GM19372 (cell line): ENCODE measurements around the gene ZNF646.

Experiments
- ATAC-seq: cut with Tn5 transposase; IDR thresholded peaks from one replicate; pipeline ENCODE4 v1.9.1; 2021; ENCODE audit warnings: mild to moderate bottlenecking, low read depth, moderate library complexity; ENCODE audit not compliant: unreplicated experiment

Gene ZNF646, protein sequence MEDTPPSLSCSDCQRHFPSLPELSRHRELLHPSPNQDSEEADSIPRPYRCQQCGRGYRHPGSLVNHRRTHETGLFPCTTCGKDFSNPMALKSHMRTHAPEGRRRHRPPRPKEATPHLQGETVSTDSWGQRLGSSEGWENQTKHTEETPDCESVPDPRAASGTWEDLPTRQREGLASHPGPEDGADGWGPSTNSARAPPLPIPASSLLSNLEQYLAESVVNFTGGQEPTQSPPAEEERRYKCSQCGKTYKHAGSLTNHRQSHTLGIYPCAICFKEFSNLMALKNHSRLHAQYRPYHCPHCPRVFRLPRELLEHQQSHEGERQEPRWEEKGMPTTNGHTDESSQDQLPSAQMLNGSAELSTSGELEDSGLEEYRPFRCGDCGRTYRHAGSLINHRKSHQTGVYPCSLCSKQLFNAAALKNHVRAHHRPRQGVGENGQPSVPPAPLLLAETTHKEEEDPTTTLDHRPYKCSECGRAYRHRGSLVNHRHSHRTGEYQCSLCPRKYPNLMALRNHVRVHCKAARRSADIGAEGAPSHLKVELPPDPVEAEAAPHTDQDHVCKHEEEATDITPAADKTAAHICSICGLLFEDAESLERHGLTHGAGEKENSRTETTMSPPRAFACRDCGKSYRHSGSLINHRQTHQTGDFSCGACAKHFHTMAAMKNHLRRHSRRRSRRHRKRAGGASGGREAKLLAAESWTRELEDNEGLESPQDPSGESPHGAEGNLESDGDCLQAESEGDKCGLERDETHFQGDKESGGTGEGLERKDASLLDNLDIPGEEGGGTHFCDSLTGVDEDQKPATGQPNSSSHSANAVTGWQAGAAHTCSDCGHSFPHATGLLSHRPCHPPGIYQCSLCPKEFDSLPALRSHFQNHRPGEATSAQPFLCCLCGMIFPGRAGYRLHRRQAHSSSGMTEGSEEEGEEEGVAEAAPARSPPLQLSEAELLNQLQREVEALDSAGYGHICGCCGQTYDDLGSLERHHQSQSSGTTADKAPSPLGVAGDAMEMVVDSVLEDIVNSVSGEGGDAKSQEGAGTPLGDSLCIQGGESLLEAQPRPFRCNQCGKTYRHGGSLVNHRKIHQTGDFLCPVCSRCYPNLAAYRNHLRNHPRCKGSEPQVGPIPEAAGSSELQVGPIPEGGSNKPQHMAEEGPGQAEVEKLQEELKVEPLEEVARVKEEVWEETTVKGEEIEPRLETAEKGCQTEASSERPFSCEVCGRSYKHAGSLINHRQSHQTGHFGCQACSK (N-terminal part only)

DNA sequence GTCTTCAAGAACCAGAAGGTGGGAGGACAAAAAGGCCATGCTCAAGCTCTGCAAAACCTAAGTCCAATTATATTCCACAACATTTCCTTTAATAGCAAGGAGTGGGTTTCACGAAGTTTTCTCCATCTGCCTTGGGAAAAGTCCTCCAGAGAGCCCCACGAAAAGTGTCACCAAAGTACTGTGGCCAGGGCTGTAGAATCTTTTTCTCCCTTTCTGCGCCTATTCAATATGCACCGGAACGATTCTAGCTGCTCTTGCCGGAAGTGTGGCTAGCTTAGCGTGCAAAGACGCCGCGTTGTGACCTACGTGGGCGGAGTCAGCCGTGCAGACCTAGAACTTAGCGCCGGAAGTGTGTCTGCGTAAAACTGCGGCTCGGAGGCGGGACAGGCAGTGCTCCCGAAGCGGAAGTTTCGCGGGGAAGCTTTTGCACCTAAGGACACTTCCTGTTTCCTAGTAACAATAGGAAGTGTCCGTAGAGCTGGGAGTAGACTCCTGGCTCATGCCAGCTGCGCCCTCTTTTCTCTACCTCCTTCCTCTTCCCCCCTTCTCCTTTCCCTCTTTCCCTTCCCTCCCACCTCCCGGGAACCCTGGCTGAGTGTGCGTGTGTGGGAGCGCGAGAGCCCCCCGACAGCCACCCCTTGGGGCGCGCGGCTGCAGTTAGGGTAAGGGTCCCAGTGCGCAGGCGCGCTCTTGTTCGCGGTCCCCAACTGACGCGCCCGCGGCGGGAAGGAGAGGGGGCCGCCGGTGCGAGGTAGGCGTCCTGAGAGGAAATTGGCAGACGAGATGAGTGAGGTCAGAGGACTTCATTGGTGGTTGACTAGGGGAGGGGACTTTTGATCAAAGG lies at the start of gene ZNF646, which contains the start of gene ZNF668:
Gene ZNF646 (plus strand): TSS at position 453 of the 844 bp plus-strand sequence. CDS start 1,903 bp downstream, outside the sequence.
Gene ZNF668 (minus strand): TSS at position 271 of the 844 bp plus-strand sequence. CDS start 9,781 bp downstream, outside the sequence.
- peak; percentile 69 for ATAC-seq

DNA sequence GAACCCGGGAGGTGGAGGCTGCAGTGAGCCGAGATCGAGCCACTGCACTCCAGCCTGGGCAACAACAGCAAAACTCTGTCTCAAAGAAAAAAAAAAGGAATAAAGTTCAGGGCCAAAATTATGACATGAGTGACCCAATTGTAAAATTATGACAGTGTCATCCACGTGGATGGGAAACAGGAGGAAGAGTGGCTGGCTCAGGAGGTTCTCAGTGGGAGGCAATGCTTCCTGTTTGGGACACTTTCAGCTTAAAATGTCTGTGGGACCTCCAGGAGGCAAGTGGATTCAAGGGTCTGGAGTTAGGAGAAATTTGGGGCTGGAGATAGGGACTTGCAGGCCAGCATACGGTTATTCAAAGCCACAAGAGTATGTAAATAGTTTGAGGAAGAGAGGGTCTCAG lies 48.9 kb upstream of the ZNF646 start:
- no peak for ATAC-seq

DNA sequence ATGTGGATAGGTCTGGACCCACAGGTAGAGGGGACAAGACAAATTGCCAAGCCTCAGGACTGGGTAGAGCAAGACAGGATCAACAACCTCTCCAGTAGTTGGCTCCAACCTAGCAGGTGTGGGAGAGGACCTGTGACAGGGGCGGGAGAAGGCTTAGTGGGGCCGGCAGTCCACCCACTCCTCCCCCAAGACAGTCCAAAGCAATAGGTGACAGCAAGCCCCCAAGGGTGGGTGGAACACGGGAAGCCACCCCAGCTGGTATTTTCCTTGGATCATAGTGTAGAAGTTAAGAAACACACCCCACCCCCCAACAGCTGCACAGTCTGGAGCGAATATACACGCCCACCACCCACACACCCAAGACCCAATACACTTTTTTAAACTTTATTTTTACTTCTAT lies 45.0 kb upstream of the ZNF646 start:
- ATAC-seq, result no peak

DNA sequence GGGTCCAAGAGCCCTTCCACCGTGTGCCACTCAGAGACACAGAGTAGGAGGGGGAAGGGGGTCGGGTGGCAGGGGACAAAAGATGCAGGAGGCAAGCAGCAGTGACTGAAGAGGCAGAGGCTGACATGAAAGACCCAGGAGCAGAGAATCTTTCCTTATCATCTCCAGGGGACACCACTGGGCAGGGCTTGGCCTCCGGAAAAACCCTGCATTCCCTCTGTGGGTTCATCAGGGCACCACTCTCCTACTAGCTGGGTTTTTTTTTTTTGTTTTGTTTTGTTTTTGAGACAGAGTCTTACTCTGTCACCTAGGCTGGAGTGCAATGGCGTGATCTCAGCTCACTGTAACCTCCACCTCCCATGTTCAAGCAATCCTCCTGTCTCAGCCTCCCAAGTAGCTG lies 42.9 kb upstream of the ZNF646 start:
- no peak for ATAC-seq

DNA sequence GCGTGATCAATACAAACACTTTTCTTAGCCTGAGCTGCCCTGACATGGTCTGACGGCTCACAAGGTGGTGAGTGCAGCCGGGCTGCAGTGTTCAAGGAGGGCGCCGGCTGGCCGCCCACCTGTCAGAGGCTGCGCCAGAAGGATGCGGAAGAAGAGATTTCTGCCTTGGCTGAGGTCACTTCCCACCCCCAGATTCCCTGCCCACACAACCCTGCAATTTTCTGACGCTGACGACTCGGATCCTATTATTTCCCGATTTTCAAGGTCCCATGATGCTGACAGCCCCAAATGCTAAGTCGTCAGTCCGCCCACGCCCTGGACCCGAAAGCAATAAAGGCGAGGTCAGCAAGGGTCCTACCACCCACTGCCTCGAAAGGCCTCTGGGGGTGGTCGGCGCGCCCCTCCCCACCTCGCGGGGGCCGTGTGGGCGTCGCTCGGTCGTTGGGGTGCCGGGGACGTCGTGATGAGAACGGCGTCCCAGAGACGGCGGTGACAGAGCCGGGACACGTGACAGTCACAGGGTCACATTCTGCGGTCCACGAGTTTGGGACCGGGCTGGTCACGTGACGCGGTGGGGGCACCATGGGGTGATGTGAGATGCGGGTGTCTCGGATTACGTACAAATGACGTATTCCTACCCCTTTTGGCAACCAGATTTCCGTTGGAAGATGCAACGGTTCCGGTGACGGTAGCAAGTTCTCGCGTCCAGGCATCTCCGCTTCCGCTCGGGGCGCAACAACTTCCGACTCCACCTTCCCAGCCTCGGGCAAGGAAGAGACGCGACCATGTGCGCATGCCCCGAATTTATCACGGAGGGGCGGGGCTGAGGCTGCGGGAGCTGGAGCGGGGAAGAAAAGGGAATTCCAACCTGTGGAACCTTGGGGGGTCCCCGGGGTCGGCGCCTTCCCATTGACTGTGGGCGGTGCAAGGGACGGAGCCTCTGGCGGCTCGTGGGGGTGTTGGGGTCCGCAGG lies 41.2 kb upstream of the ZNF646 start, which contains the start of gene STX4:
Gene STX4 (plus strand): TSS at position 823 of the 973 bp plus-strand sequence. CDS start 248 bp downstream, outside the sequence.
- peak; percentile 79 for ATAC-seq

DNA sequence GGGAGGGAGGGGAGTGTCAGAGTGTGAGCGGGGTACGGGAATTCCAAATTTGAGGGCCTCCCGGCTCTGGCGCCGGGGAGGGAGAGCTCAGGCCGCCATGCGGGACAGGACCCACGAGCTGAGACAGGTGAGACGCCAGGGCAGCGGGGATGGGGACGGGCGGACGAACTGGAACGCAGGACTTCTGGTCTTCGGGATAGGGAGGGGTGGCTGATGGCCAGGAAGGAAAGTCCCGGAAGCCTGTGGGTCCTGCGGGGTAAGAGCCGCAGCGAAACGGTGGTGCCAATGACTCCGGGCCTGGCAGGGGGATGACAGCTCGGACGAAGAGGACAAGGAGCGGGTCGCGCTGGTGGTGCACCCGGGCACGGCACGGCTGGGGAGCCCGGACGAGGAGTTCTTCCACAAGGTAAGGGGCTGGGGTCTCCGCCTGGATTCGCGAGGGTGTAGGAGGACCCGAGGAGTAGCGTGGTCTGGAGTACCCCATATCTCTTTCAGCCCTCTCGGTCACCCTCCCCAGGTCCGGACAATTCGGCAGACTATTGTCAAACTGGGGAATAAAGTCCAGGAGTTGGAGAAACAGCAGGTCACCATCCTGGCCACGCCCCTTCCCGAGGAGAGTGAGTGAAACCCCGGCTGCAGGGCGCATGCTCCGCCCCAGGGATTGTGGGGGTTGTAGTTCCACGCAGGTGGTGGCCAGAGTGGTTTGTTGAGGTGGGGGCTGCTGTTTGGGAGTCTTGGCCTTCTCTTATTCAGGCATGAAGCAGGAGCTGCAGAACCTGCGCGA lies 40.3 kb upstream of the ZNF646 start:
- ATAC-seq, result peak; percentile 33

DNA sequence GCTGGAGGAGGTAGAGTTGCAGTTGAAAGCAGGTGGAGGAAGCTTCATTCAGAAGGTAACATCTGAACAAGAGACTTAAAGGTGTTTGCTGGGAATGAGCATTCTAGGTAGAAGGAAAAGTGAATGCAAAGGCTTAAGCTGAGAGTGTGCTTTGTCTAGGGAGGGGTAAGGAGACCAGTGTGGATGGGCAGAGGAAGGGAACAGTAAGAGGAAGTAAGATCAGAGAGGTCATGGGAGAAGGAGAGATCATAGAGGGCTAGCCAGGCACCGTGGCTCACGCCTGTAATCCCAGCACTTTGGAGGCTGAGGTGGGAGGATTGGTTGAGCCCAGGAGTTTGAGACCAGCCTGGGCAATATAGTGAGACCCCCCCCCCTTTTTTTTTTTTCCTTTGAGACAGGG lies 37.5 kb upstream of the ZNF646 start:
- no peak for ATAC-seq

DNA sequence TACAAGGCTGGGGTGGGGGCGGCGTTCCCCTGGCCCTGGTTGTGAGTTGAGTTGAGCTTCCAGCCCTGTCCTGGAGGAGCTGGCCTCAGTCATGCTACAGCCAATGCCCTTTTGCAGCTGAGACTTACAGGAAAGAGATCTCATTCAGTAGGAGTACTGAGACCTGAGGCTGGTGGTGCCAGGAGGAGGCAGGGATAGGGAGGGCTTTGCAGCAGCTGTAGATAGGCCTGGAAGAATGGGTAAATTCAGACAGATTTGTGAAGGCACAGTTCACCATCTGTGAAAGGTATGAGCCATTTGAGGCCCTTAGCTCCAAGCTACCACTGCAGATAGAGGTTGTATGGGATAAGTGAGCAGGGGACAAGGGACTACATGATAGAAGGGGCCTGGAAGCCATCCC lies 35.2 kb upstream of the ZNF646 start:
- ATAC-seq, result no peak

DNA sequence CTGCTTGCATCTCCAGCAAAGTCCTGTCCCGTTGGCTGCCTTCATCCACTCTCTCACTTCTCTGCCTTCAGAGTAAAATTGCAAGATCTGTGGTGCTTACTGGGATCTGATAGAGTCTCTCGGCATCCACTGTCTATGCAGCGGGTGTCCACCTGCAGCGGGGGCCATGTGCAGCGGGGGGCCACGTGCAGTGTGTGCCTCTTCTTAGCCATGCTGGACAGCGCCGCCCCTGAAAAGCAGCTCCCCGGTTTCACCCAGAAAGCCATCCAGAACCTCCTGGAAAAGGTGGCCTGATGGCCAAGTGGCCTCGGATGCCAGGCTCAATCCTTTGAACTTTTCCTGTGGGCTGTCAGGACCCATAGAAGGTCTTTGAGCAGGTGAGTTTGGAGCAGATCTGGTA lies 31.4 kb upstream of the ZNF646 start:
- no peak for ATAC-seq

DNA sequence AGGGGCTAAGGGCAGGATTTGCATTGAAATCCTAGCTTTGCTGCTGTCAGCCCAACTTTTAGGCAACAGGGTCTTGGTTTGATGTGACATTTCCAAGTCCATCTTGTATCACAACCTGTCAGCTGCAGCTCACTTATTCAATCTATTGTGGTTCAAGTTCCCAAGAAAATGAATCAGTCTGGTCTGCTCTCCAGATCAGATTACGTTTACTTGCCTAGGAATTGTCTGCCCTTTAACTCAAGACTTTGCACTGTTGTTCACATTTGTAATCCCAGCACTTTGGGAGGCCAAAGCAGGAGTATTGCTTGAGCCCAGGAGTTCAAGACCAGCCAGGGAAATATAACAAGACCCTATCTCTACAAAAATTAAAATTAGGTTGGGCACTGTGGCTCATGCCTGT lies 30.9 kb upstream of the ZNF646 start:
- no peak for ATAC-seq

DNA sequence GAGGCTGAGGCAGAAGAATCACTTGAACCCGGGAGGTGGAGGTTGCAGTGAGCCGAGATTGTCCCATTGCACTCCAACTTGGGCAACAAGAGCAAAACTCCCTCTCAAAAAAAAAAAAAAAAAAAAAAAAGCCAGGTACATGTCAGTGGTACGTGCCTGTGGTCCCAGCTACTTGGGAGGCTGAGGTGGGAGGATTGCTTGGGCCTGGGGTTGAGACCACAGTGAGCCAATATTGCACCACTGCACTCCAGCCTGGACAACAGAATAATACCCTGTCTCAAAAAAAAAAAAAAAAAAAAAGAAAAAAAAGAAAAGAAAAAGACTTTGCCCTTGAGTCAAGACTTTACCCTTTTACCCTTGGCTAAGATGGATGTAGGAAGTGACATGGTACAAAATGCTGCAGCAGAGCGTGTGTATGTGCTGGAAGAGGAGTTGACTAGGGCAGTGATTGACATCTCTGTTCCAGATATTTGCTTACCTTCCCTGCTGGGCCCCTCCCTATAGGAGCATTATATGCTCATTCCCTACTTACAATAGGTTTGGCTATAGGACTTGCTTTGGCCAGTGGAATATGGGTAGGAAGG lies 30.2 kb upstream of the ZNF646 start:
- ATAC-seq, result no peak

DNA sequence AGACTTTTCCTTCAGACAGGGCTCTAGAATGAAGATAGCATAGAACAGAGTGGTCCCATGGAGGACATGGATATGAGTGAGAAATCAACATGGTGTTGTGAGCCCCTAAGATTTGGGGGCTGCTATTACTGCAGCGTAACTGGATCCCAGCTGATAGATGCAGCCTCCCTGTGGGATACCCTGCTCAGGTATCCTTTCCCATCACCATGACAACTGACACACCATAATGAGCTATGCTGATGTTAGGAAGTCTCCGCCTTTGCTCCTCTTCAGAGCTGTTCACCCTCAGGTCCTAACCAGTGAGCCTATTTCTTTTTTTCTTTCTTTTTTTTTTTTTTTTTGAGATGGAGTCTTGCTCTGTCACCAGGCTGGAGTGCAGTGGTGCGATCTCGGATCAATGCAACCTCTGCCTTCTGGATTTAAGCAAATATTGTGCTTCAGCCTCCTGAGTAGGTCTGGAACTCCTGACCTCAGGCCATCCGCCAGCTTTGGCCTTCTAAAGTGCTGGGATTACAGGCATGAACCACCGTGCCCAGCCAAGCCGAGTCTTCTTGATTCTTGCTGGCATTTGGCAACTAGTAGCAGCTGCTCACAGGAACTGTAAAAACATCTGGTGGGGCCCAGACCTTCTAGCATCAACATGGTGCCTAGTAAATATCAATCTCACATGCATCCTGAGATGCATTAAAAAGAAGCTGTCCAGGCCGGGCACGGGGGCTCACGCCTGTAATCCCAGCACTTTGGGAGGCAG lies 23.8 kb upstream of the ZNF646 start:
- no peak for ATAC-seq

DNA sequence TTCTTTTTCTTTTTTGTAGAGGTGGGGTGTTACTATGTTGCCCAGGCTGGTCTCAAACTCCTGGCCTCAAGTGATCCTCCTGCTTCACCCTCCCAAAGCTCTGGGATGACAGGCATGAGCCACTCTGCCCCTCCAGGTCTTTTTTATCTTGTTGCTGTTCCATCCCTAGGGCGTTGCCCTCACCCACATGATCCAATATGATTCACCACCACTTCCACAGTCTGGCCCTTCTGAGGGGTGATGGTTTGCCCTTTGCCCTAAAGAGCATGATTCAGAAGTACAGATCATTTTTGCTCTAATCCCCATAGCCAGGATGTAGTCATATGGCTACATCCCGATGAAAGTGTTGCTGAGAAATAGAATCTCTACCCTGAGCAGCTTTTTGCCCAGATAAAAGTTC lies 22.1 kb upstream of the ZNF646 start:
- no peak for ATAC-seq

DNA sequence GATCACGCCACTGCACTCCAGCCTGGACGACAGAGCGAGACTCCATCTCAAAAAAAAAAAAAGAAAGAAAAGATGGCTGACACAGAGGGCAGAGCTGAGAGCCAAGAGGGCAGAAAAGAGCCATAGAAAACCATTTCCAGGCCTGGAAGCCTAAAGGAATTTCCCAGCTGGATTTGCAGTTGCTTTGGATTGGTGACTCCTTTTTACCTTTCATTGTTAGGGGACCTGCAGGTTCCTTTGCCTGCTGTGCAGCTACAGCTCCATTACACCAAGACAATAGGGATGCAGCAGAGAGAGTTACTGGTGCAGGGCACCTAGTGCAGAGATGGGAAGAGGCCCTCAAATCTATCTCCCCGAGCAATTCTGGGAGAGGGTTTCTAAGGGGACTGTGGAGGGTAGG lies 18.6 kb upstream of the ZNF646 start:
- no peak for ATAC-seq

DNA sequence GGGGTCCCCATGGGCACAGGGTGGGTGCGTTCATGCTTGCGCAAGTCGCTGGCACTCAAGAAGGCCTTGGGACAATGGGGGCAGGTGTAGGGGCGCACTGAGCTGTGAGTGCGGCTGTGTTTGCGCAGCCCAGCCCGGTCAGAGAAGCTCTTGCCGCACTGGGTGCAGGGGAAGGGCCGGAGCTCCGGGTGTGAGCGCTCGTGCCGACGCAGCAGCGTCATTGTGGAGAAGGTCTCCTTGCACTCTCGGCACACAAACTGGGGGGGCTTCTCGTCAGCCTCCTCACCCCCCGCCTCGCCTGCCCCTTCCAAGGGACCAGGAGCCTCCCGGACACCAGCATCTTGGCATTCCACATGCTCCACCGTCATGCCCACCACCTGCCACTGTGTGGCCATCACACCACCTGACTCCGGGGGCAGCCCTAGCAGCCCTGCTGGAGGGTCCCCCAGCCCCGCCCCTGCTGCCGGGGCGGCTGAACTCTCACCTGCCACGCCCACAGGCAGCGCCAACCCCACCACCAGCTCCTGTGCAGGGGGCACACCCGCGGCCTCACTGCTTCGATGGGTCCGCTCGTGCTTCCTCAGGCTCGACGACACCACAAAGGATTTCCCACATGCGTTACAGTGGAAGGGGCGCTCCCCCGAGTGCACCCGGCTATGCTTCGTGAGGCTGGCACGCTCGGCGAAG lies 13.0 kb upstream of the ZNF646 start:
- ATAC-seq, result no peak

DNA sequence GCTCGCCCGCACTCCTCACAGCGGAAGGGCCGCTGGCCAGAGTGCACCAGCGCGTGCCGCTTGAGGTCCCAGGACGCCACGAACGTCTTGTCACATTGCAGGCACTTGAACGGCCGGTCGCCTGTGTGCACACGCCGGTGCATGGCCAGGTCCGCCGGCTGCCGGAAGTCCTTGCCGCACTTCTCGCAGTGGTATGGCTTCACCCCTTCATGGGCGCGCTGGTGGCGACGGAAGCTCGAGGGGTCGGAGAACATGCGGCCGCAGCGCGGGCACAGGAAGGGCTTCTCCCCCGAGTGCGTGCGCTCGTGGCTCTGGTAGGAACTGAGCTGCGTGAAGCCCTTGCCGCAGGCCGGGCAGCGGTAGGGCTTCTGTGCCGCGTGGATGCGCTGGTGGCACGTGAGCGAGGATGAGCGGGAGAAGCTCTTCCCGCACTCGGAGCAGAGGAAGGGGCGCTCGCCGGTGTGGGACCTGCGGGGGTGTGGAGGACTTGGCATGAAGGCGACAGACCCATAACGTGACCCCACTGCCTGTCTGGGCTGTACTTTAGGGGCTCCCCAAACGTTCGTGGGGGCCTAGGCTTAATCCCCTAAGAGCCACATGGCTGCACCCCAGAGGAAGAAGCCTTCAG lies 12.3 kb upstream of the ZNF646 start:
- no peak for ATAC-seq
